NOMO-1 treated with dmso at 0.1 percent for 144 hours (cell line): ENCODE measurements around the gene SMARCC2.
"Not testable (repeated sequence)": the region's sequence is repeated elsewhere in the genome, so short reads cannot be mapped to it uniquely, and the experiment has no call there.

Source experiments
- DNase-seq: peaks from one replicate; lab custom pipeline; 2025; ENCODE audit not compliant: unreplicated experiment; lab: John Stamatoyannopoulos, UW

Gene SMARCC2

DNA sequence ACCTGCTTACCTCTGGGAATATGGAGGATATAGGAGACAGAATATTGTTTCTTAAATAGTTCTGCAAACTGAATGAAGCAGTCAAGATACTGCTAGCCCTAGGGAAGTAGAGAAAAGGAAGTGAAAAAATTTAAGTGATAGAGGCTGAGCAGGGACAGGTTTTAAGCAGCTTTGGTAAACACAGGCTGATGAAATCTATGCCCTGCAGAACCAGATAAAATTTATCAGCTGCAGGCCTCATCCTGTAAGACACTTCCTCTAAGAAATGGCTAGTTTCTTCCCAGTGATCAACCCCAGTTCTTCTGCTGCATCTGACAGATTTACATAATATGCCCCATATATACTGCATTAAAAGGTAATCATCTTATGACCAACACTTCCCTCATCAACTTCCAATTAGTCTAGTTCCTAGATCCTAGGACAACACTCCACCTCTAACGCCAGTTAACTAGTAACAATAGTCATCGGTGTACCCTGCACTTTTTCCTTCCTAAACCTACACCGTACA, 62.5 kb downstream of the SMARCC2 start:
- DNase-seq, result peak; percentile 69

DNA sequence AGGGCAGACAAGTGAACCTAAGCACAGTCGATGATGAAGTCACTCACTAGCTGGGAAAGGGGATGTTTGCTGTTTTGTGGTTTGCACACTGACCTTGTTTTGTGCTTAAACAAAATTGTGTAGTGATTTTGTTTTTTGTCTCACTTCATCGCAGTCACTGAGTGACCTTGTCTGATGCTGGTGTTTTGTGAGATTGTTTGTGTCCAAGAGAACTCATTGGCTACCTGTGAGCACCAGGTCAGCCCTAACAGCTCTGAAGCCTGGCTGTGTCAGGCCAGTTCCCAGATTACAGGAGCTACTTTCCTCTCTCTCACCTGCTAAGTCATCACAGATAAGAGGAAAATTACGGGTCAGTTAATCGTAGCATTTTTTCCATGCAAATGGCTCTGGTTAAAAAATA, 65.2 kb downstream of the SMARCC2 start:
- DNase-seq, result no peak

DNA sequence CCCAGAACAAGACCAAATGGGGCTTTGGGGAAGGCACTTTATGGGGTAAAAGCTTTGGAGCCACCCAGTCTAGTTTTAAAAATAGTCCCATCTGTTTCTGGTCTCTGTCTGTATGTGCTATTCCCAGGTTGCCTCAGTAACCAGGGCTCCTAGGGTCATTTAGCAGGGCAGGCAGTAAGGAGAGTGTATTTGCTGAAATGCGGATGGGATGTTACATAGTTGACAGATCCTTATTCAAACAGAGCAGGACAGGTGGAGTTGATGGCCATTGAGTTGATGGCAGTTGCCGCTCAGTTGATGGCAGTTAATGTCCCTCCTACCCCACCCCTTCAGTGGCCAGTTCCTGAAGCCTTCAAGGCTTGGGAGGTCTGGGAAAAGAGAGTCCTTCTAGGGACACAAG, 66.6 kb downstream of the SMARCC2 start:
- DNase-seq, result no peak

DNA sequence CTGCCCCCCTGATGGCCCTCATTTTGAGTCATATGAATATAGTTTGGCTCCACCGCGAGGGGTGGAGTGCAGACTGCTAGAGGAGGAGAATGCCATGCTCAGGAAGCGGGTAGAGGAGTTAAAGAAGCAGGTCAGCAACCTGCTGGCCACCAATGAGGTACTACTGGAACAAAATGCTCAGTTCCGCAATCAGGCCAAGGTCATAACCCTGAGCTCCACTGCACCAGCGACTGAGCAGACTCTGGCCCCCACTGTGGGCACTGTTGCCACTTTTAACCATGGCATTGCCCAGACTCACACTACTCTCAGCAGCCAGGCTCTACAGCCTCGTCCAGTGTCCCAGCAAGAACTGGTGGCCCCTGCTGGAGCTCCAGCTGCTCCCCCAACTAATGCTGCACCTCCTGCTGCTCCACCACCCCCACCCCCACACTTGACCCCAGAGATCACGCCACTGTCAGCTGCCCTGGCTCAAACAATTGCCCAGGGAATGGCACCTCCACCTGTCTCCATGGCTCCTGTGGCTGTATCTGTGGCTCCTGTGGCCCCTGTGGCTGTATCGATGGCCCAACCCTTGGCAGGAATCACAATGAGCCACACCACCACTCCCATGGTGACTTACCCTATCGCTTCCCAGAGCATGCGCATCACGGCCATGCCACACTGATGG, 67.9 kb downstream of the SMARCC2 start:
- DNase-seq, result no peak

DNA sequence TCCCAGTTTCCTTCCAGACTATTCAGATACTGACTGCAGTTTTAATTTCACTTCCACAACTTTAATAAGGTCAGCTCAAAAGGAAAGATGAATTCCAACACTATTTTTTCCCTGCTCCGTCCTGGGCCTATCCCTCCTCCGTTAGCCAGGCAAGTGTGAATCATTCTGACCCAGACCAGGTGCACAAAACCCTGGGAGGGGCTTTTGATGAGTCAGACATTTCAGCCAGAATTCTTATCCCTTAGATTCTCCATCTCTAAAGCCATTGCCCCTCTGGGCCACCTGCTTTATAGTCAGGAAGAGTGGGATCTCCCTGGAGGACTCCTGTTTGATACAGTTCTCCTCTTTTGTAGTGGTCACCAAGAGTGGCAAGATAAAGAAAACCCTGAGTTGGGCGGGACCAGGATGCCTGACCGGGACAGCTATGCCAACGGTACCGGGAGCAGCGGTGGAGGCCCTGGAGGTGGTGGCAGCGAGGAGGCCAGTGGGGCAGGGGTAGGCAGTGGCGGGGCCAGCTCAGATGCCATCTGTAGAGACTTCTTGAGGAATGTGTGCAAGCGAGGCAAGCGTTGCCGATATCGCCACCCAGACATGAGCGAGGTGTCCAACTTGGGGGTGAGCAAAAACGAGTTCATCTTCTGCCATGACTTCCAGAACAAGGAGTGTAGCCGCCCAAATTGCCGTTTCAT, 69.0 kb downstream of the SMARCC2 start:
- no peak for DNase-seq

DNA sequence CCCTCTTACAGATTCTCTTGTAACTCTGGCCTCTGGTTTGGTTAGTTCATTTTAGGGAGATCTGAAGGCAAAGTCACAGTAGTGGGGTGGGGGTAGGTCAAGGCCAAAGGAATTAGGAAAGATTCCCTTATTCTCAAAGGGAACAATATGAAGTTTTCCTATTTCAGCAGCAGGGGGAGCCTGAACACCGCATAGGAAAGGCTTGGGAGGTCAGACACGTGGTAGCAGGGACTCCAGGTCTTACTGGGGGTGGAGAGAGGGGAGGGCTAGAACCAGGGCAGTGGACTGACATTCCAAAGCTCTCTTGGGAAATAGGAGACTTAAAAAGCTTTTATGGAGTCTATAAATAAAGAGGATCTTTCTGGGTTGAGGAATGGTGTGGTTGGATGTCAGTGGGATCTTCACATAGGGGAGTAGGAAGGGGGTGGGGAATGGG, 69.9 kb downstream of the SMARCC2 start:
- peak; percentile 59 for DNase-seq

DNA sequence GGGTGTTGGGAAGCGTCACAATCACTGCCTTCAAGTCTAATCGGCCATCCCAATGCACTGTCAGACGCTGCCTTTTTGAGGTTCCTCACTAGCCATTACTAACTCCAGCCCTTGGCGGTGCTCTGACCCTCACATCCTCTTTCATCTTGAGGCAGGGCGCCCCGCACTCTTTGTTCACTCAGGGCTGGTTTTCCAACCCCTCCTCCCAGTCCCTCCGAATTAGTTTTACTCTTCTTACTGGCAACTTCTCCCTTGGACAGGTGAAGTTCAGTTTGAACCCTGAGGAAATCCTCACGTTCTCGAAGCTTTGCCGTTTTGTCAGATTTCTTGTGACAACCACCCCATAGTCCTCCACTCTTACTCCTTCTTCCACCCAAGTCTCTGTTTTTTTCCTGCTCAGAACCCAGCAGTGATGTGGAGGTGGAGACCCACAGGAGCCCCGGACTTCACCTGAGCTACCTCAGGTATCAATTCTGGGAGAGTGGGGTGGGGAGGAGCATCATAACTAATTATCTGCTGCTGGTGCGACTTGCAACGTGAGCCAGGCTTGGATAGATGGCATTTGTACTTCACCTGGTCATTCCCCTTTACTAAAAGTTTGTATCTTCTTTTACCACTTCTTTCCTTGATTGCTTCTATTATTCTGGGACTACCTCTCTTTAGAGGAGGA, 70.5 kb downstream of the SMARCC2 start:
- DNase-seq, result no peak

DNA sequence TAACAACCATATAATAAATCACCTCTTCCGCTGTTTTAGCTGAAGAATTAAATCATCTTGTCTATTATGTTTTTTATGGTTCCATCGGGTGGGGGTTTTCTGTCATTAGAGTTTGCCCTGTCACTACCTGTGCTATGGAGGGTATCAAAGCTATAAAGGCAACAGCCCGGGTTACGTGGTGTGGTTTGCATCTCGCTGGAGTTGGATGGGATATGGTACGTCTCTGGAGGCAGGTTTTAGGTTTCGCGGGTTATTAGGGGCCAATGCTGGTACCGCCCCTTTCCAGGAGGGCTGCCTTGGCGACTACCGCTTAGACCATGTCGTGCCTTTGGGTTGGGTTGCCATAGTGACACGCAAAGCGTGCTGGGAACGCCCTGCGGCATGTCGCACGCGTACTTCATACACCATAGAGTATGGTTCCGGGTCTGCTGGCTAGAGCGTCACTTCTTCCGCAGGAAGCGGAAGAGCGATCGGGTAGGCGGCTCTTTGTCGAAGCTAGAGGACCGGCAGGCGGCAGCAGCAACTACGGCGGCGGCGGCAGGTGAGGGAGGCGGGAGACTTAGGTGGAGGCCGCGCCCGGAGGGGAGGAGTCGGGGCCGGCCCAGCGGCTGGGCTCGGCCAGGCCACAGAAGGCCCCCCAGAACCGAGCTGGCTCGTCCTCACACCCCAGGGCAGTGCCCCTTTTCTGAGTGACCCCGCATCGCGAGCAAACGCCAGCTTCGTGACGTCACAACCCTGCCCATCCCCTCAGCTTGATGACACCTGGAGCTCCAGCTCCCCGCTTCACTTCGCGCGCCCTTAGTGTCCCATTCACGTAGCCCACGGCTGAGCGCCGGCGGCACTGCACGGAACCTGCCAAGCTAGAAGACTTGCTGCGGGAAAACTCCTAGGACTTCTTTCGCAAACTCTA, 71.2 kb downstream of the SMARCC2 start, which contains the start of gene ZC3H10:
Gene ZC3H10, plus strand, starts transcription at position 489 of the 910 bp plus-strand sequence. CDS start 2,297 bp downstream, outside the sequence.
- peak; percentile 98 for DNase-seq

DNA sequence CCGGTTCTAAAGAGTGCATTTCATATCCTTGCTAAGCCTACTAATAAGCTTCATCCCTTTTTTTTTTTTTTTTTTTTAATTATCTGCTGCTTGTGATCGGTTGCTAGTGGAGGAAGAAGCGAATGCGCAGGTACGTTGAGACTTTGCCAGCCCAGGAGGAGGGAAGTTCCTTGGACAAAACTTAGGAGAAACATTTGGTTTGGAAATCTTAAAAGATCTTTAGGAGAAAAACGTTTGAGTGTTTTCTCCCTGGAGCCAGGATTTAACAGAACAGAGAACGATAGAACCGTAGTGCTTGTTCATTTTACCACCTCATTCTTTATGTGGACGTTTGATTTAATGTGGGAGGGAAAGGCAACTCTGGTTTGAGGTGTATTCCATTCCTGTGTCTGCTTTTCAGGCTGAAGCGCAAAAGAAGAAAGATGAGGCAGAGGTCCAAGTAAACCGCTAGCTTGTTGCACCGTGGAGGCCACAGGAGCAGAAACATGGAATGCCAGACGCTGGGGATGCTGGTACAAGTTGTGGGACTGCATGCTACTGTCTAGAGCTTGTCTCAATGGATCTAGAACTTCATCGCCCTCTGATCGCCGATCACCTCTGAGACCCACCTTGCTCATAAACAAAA, 72.1 kb downstream of the SMARCC2 start:
- not testable (repeated sequence) for DNase-seq

DNA sequence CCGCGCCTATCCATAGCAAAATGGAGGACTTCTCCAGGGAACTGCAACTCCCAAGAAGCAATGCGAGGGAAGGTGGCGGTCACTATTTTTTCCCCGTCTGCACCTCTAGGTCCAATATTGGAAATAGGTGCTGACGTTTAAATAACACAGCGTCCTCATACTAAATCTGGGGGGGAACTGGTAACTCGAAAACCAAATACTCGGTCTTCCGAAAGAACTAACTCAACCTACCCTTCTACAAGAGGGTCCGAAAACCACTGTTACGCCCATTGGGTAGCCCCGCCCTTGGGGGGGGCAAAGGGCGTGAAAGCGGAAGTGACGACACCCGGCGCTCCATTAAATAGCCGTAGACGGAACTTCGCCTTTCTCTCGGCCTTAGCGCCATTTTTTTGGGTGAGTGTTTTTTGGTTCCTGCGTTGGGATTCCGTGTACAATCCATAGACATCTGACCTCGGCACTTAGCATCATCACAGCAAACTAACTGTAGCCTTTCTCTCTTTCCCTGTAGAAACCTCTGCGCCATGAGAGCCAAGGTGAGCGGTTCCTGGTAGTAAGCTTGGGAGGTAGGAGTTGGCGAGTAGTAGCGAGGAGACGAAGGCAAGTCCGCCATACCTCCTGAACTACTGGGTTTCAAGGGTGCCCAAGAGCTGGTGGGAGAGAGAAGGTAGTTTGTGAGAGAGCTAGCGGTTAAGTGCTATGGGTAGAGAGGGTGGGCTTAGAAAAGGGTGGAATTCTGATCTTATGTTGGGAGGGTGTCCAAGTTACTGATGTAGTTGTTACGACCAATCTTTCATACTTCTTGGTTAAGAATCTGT, 72.8 kb downstream of the SMARCC2 start, which contains the start of gene RPL41:
Gene RPL41, plus strand, starts transcription at position 367 of the 815 bp plus-strand sequence.
- peak; percentile 91 for DNase-seq

DNA sequence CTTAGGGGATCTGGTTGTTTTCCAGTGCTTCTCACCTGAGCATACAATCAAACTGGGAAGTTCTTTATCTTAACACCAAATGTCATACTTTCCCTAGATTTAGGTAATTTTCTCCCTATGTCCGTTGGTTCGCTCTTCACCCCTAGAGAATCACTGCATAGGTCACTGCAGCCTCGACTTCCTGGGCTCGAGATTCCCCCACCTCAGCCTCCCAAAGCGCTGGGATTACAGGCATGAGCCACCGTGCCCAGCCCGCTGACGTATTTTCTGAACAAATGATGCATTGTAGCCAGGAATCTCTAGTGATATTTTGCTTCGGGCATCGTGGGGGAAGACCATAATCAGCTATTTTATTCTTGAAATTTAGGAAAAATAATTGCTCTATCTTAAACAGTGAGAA, 74.0 kb downstream of the SMARCC2 start:
- DNase-seq, result no peak

DNA sequence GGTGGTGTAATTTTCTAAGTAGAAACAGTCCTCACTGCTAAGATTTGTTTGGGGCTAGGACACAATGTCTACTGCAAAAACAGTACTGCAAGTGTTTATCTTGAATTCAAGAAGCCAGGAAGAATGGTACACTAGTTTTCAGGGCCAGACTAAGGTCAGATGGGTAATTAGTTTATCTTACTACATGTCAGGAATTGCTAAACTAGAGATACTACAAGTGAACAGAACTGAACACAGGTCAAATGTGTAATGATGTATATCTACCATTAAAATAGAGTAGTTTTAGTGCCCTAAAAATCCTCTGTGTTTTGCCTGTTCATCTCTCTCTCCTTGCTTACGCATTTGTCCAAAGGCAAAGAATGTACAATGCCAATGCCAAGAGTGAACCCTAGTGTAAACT, 75.2 kb downstream of the SMARCC2 start:
- DNase-seq, result no peak
